Left lobe of liver (tissue), 2 donors: ENCODE measurements around the gene ARNT2. TPM values are rescaled to one million over a fixed set of nuclear protein-coding genes. Genes with fewer than 3 reads are reported as not detected.

Experiments
- ATAC-seq: fragments of 200-7000 bp; cut with Tn5 transposase; one replicate; pipeline ENCODE4 v1.9.1; 2020; ENCODE audit warnings: mild to moderate bottlenecking, moderate library complexity
- DNase-seq: peaks from one replicate; pipeline ENCODE4 v3.0.0-alpha.2; 2020; ENCODE audit warnings: low spot score
- total RNA-seq: library from RNA; stranded (reverse); gene quantifications from one replicate; pipeline ENCODE4 v1.2.1, GENCODE V29; 2021
- donor health status: DM: no; HTN: no; CAD: no; lungs with moderate emphysema.
- donor health status: DM: no; HTN: yes; CAD: no.

The ARNT2 gene
- total RNA-seq, 1 donor from 2014 or later, result 0.45 TPM

DNA sequence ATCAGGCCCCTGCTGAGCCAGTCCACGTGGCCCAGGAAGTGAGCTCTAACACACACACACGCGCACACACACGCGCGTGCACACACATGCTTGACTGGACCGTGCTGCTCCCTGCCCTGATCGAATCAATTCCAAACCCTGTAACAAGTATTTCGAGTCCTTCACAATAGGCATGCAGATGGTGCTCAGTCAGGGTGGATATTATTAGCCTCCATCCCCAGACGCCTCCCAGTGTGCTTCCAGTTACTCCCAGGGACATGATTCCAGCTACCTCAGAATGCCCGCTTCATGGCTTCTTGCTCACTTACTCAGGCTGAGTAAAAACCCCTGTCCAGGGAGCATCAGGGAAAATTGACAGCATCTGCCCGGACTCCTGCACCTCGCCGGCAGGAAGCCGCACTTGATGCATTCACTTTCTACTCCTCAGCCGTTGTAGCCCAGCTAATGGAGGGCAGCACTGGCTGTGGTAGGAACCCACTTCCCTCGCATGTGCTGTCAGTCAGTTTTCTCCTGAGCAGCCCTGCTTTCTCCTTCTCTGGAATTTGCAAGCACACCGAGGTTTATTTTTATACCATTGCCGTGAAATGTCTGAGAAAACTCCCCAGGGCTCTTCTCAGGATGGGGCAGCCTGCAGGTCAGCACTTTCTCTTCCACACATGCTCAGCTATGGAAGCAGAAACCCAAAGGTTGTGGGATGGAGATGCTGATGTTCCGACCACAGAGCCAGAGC lies 164.9 kb downstream of the ARNT2 start:
- no peak for DNase-seq
- ATAC-seq, result no peak

DNA sequence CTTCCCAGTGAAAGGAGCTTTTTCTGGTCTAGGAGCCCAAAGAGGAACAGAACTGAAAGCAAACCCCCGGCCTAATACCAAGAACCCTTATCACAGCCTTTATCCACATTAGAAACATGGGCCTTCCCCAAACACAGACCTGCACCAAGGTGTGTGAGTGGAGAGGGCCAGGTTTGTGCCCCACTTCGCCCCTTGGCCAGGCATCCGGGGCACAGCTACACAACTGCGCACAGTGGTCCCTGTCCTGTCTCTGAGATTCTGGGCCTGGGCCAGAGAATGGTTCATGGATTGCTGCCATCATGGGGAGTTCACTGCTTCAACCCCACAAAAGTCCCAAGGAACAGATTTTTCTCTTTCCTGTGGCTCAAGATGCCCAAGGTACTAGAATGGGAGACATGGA lies 165.5 kb downstream of the ARNT2 start:
- no peak for DNase-seq
- no peak for ATAC-seq

DNA sequence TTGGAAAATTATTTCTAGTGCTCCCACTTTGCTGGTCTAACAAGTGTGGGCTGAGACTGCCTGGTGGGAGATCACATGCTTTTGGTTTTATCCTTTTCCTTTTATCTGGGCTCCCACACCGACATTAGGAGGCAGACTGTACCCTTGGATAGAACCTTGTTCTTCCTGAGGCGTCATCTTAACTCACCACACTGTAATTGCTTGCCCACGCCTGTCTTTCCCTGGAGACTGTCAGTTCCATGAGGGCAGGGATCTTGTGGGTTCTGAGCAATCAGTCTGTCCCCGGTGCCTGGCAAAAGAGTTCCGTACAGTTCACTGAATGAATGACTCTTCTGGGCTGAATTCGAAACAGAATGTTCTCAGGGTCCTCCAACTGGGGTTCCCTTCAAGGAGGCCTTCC lies 166.4 kb downstream of the ARNT2 start:
- ATAC-seq (no peak), DNase-seq (no peak)

DNA sequence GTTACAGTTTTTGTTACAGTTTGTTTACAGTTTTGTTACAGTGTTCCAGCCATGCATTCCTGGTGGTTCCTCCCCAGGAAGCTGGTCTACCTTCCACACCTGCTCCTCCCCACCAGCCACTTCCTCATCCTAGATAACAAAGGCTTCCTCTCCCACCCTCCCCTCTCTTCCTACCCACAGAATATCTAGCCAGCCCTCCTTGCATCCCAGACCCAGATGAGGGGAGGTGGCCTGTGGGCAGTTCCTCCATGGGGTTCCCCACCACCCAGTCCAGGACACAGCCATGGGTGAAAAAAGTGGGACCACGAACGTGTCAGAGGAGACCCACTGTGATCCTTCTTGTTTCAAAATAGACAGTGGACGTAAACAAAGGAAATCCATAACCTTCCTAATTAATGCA lies 168.2 kb downstream of the ARNT2 start:
- DNase-seq, result peak; percentile 29

DNA sequence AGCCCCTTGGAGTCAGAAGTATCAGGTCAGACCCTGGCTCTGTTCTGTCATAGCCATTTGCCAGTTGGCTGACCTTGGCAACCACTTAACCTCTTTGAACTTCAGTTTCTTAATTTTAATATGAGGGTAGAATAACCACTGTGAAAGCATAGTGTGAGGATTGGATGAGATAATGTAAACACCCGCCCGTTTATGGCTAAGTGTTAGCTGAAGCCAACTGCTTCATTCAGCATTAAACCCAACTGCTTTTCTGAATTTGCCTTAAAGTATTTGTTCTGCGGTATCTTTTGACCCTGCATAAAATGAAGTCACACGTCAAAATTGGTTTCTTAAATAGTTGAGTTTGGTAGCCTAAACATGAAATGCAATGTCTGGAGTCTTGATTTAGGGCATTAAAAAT lies 169.4 kb downstream of the ARNT2 start:
- DNase-seq (no peak), ATAC-seq (no peak)

More for the DNA sequence above, 168.2 kb downstream of the ARNT2 start:
- ATAC-seq, result no peak

DNA sequence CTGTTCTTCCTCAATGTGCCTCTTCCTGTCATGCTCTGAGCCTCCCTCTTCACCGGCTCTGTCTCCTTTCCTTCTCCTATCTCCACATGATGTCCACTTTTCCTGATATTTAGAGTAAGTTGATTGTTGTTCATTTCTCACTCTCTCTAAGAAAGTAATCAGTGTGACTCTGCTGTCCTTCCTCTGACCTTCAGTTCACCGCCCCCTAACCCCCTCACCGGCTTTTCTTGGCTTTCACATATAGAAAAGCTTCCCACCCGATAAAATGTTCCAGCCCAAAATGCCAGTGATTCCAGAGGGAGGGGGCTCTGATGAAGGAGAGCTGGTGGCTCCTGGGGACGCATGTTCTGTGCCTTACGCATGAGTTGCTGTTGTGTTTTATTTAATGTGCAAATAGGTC lies 170.4 kb downstream of the ARNT2 start:
- DNase-seq (no peak), ATAC-seq (no peak)

DNA sequence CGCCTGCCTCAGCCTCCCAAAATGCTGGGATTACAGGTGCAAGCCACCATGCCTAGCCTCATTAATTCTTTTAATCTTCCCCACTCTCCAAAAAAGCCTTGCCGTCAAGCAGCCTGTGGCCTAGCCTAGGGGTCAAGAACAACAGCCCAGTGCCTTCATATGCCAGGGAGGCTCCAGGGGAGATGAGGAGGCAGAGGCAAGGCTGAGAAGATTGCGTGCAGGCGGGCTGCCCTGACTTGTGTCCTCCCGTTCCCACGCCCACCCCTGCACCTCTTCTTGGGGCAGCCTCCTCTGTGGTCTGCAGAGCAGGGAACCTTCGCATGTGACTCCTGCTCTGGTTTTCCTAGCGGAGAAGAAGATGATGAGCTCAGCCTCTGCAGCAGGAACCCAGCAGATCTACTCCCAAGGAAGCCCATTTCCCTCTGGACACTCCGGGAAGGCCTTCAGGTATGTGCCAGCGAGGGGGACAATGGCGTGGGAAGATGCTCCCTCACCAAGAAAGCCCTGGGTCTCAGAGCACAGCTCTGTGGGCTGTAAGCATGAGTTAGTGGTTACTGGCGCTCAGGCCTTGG lies 172.4 kb downstream of the ARNT2 start:
- no peak for ATAC-seq
- no peak for DNase-seq

DNA sequence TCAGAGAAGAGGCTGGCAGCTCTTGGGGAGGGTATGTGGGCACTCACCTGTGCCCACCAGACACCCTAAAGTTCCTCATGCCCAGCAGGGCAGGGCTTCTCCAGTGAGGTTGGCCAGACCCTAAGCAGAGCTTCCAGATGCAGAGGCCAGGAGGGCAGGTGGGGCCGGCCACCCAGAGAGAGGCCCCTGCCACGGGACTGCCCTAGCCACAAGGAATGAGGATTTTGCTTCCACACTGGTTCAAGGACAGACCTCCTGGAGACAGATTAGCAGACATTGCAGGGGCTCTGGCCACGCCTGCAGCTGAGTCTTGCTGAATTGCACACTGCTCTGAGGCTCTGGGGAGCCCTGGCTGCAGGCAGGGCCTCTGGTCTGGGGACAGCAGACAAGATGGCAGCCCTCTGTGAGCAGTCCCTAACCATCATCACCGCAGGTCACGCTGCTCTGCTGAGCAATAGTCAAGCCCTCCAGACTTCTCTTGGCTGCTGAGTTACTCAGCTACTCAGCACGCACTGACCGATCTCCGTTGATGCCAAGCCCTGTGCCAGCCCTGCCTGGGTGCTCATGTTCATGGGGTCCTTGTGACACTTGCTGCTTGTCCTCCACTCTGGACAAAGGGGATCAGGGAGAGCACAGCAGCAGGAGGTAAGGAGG lies 173.5 kb downstream of the ARNT2 start:
- DNase-seq, result peak; percentile 36
- ATAC-seq, result no peak

DNA sequence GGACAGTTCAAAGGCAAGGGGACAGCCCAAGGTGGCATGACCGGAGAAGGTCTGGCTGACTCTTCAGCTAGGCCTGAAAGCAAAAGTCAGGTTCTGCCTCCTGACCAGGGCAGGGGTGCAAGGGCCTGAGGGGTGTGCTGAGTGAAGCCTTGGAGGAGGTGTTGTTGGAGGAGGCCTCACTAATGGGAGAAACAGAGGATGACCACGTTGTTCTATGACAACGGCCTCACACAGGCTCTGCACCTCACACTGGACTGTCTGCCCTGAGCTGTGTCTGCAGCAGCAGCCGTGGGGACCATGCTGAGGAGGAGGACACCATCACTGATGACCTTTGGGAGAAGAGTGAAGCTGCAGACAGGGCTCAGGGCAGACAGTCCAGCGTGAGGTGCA lies 174.0 kb downstream of the ARNT2 start:
- ATAC-seq, result no peak
- peak; percentile 33 for DNase-seq

DNA sequence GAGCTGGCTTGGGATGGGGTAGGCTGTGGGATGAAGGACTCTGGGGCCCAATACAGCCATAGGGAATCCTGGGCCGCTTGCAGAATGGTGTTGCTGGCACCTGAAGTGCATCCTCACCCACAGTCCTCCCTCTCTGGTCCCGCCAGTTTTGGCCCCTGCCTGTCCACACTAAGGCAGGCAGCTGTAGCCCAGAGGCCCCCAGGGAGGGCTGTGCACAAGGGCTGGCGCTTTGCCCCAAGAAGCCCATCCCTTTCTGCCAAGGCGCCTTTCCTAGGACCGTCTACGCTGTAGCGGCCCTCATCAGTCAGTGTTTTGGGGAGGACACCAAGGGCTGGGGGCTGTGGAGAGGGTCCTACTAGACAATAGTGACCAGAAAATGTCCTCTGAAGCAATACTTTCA lies 174.7 kb downstream of the ARNT2 start:
- DNase-seq, result no peak
- ATAC-seq, result no peak

DNA sequence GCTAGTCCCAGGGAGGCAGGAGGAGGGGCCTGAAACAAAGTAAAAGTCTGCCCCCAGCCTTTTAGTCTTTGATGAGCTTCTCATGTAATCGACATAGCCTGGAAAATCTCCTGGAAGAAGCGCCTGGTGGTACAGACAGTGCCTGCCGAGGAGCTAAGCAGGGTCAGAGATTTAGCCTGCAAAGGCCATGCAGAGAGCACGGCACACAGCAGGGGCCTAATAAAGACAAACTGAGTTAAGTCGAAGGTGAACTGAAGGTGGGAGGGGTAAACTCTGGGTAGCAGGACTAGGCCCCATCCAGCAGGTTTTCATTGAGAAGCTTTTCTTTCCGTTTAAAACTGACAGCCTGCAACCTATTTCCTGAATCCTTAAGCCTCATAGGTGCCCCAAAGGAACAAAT lies 175.4 kb downstream of the ARNT2 start:
- DNase-seq (no peak), ATAC-seq (no peak)

DNA sequence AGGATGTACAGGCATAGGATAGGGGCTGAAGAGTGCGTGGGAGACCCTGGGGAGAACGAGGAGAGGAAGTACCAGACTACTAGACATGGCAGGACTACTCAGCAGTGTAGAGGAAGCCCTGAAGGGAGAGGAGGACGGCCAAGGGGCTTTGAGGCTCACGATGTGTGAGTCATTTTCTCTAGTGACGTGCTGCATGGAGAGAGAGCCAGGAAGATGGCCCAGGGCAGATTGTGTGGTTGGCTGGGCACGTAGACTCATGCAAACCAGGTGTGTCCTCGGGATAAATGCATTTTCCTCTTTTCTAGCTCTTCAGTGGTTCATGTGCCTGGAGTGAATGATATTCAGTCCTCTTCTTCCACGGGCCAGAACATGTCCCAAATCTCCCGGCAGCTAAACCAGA lies 175.9 kb downstream of the ARNT2 start:
- DNase-seq, result no peak
- no peak for ATAC-seq

DNA sequence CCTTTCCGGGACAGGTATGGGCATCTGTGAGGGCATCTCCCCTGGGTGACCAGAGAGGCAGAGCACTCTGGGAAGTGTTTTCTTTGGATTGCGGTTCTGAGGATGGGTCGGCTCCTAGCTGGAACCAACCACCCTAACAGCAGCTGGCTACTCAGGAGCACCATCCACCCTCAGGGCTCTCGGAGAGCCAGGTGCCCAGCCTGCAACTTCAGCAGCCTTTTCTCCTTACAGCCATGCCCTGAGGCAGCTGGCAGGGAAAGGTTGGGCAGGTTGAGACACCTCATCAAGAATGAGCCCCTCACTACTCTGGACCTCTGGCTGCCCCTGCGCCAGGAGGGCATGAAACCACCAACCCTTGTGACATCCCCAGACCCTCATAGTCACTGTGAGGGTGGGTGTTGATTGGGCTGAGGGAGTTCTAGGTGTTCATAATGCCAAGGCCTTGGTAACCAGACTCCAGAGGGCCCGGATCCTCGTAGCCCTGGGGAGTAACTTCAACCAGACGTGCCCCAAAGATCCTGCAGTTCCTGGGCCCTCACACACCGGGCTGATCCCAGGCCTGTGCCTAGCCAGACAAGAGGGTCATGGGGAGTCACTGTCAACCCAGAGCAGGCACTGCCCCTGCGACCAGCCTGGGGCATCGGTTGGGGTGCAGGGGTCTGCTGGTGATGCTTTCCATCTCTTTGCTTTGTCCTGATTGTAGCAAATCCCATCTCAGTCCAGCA lies 176.5 kb downstream of the ARNT2 start:
- no peak for DNase-seq

DNA sequence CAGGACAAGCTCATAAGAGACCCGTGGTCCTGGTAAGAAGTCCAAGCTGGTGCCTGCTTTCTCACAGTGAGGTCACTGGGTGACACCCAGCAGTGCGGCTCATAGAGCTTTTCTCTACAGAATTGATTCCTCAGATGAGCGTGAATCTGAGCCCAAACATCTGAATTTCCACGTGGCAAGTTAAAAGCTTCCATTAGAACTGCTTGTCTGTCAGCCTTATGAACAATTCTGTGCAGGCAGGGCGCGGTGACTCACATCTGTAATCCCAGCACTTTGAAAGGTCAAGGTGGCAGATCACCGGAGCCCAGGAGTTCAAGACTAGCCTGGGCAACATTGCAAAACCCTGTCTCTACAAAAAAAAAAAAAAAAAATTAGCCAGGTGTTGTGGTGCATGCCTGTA lies 177.8 kb downstream of the ARNT2 start:
- no peak for ATAC-seq
- DNase-seq, result no peak

More for the DNA sequence above, 176.5 kb downstream of the ARNT2 start:
- no peak for ATAC-seq

DNA sequence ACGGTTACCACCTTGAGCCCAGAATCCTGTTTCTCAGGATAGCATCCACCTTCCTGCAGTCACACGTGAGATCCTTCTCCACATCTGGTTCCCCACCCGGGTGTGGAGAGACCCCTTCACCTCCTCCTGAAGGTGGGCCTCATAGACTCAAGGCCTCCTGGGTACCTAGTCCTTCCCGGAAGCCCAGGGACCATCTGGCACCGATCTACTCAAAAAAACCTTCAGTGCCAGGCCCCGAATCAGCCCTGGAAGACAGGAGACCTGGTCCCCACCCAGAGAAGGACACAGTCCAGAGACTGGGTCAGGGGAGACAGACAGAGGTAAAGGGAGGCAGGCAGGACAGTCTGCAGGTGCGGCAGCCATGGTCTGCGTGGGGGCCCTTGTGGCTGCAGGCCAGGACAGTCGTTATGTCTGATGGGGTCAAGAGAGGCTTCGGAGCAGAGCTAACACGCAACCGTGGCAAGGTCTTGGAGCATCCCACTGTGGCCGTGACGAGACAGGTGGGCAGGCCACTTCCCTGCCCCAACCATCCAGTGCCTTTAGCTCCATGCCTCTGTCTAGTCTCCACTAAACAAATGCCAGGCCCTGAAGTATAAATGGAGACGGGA lies 178.7 kb downstream of the ARNT2 start:
- DNase-seq (no peak), ATAC-seq (no peak)

DNA sequence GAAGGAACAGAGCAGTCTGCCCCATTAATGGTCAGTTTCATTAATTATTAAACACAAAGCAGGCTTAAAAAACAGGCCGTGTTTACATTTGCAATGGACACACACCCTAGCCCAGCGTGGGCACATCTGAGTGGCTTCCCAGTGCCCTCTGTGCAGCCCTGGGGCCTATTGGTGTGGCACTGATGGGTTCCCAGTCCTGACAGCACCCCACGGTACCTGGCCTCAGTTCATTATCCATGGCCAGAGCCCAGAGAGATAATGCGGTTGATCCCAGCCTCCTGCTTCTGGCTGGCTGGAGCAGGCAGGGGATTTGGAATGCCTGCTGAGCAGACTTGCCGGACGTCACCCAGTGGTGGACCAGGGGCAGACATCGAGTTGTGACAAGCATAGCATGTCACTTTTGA lies 180.4 kb downstream of the ARNT2 start:
- ATAC-seq (peak; percentile 94), DNase-seq (peak; percentile 85)

DNA sequence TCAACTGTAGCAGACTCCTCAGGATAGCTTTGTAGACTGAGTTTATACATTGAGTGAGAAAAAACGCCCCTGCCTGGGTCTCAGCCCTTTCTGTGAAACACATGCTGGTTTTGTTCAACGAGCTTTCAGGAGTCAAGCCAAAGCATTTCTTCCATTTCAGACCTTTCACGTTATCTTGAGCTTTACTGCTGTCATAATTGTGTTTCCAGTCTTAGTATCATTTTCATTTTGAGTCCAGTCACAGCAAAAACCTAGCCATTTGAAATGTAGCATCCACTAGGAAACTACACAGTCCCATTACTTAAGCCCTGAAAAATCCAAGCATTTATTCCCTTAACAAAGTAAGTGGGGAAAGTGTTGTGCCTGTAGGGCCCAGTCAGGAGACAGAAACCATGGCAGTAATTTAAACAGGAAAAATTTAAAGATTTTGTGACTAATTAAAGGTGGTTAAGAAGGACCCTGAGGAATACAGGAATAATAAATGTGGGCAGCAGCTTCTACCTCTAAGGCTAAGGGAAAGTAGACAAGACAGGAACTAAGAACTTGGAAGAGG lies 180.9 kb downstream of the ARNT2 start:
- DNase-seq, result no peak
- ATAC-seq, result no peak

DNA sequence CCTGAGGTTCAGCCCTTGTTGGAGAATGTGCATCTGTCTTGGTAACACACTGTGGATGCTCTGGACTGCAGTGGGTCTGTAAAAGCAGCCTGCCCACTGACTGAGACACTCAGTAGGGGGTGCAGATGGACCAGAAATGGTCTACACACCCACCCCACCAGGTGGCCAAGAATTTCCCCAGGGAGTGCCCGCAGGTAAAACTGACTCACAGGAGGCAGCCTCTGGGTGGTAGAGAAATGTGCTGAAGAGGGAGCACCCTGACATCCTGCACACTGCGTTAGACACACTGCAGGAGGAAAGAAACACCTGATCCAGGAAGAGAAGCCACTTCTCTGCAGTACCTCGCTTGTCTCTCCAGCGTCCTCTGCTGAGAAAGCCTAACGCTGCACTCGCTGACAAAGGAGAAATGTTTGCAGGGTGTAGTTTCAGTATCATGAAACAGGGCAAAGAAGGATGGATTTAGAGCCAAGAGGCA lies 181.4 kb downstream of the ARNT2 start:
- no peak for DNase-seq
- no peak for ATAC-seq

DNA sequence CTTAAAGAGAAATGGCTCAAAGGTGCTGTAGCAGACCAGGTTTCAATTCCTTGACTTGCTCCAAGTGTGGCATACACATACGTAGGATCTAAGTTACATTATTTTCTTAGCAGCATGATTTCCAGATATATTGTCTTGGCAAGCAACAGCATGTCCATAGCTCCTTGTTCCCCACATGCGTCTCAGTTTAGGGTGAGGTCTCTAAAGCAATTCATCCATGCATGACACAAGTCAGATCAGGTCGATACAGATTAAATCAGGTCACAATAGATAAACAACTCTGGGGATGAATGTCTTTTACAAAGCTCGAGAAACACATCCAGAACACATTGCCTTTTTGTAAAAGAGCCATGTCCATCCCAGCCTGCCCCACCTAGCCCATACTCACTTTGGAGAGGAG lies 182.0 kb downstream of the ARNT2 start:
- ATAC-seq (no peak), DNase-seq (no peak)

DNA sequence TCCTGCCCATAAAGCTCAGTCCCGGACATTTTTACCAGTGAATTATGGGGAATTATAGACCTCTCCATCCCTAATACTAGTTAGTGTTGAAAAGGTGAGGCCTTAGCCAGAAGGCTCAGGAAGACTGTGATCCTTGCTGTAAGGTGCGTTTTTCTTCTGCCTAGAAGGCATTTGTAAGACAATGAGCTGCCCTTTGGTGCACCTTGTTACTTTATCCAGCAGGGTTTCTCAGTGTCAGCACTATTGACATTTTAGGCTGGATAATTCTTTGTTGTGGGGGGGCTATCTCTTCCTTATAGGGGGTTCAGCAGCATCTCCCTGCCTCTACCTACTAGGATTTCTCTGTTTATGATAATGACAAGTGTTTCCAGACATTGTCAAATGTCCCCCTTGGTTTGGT lies 182.8 kb downstream of the ARNT2 start:
- no peak for DNase-seq

More for the DNA sequence above, 182.8 kb downstream of the ARNT2 start:
- ATAC-seq, result no peak
